ENCODE data around the gene PAMR1. TPM values are rescaled to one million over a fixed set of nuclear protein-coding genes. Genes with fewer than 3 reads are reported as not detected.

The PAMR1 gene
- total and polyA plus RNA-seq, 10 of the 15 experiments (the other 5 are each of a cell fraction or from before 2014, with no cell fraction given), result 0.04 TPM; not detected in 9

DNA sequence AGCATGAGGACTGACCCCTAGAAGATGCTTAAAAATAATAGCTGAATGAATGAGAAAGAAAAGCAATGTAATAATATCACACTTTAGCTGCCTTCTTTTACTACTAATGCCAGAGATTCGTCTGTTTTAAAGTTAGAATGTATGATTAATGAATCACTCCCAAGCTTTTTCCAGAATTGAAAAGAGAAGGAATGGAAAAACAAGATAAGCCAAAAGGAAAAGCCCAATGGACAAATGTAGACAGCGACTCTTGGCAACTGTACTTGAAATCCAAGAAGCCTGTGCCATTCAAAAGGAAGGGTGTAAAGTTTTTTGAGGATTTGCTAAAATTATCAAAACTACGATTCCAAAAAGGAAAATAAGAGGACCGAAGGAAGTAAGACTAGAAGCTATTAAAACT lies 40.8 kb upstream of the PAMR1 start (continued):
- TF ChIP-seq WRNIP1 (IDR thresholded peaks at IDR 0.05; ENCODE audit: borderline replicate concordance, low read depth, low read length) (no peak), FOXM1 (IDR thresholded peaks at IDR 0.05; ENCODE audit: low read depth, low read length) (no peak), BCL11A (IDR thresholded peaks at IDR 0.05; ENCODE audit: low read depth, low read length) (no peak), FOXK2 (IDR thresholded peaks at IDR 0.05) (no peak), POLR2AphosphoS2 (IDR thresholded peaks at IDR 0.05; ENCODE audit: low read depth, low read length) (no peak), DPF2 (IDR thresholded peaks at IDR 0.05) (no peak), NR2C1 (IDR thresholded peaks at IDR 0.05) (no peak), CEBPB (IDR thresholded peaks at IDR 0.05; ENCODE audit: borderline replicate concordance in 1 of 2, low read depth in 2 of 2, low read length in 2 of 2) (no peak), ETV6 (conservative IDR thresholded peaks at IDR 0.05 in 1 of 2, IDR thresholded peaks at IDR 0.05 in 1 of 2; ENCODE audit: borderline replicate concordance in 1 of 2, low read depth in 1 of 2) (no peak), ASH2L (IDR thresholded peaks at IDR 0.05; ENCODE audit: borderline replicate concordance, low read depth) (no peak)
- TF ChIP-seq, protein P1, sequence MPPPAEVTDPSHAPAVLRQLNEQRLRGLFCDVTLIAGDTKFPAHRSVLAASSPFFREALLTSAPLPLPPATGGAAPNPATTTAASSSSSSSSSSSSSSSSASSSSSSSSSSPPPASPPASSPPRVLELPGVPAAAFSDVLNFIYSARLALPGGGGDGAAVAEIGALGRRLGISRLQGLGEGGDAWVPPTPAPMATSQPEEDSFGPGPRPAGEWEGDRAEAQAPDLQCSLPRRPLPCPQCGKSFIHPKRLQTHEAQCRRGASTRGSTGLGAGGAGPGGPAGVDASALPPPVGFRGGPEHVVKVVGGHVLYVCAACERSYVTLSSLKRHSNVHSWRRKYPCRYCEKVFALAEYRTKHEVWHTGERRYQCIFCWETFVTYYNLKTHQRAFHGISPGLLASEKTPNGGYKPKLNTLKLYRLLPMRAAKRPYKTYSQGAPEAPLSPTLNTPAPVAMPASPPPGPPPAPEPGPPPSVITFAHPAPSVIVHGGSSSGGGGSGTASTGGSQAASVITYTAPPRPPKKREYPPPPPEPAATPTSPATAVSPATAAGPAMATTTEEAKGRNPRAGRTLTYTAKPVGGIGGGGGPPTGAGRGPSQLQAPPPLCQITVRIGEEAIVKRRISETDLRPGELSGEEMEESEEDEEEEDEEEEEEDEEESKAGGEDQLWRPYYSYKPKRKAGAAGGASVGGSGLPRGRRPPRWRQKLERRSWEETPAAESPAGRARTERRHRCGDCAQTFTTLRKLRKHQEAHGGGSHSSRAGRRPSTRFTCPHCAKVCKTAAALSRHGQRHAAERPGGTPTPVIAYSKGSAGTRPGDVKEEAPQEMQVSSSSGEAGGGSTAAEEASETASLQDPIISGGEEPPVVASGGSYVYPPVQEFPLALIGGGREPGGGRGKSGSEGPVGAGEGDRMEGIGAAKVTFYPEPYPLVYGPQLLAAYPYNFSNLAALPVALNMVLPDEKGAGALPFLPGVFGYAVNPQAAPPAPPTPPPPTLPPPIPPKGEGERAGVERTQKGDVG (CRISPR knock-in tag; IDR thresholded peaks at IDR 0.05), result no peak
- TF ChIP-seq, protein P2, sequence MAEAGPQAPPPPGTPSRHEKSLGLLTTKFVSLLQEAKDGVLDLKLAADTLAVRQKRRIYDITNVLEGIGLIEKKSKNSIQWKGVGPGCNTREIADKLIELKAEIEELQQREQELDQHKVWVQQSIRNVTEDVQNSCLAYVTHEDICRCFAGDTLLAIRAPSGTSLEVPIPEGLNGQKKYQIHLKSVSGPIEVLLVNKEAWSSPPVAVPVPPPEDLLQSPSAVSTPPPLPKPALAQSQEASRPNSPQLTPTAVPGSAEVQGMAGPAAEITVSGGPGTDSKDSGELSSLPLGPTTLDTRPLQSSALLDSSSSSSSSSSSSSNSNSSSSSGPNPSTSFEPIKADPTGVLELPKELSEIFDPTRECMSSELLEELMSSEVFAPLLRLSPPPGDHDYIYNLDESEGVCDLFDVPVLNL (IDR thresholded peaks at IDR 0.05; ENCODE audit: low read depth, low read length), result no peak
- TF ChIP-seq, protein P3, sequence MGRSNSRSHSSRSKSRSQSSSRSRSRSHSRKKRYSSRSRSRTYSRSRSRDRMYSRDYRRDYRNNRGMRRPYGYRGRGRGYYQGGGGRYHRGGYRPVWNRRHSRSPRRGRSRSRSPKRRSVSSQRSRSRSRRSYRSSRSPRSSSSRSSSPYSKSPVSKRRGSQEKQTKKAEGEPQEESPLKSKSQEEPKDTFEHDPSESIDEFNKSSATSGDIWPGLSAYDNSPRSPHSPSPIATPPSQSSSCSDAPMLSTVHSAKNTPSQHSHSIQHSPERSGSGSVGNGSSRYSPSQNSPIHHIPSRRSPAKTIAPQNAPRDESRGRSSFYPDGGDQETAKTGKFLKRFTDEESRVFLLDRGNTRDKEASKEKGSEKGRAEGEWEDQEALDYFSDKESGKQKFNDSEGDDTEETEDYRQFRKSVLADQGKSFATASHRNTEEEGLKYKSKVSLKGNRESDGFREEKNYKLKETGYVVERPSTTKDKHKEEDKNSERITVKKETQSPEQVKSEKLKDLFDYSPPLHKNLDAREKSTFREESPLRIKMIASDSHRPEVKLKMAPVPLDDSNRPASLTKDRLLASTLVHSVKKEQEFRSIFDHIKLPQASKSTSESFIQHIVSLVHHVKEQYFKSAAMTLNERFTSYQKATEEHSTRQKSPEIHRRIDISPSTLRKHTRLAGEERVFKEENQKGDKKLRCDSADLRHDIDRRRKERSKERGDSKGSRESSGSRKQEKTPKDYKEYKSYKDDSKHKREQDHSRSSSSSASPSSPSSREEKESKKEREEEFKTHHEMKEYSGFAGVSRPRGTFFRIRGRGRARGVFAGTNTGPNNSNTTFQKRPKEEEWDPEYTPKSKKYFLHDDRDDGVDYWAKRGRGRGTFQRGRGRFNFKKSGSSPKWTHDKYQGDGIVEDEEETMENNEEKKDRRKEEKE (IDR thresholded peaks at IDR 0.05), result no peak
- TF ChIP-seq, protein P4, sequence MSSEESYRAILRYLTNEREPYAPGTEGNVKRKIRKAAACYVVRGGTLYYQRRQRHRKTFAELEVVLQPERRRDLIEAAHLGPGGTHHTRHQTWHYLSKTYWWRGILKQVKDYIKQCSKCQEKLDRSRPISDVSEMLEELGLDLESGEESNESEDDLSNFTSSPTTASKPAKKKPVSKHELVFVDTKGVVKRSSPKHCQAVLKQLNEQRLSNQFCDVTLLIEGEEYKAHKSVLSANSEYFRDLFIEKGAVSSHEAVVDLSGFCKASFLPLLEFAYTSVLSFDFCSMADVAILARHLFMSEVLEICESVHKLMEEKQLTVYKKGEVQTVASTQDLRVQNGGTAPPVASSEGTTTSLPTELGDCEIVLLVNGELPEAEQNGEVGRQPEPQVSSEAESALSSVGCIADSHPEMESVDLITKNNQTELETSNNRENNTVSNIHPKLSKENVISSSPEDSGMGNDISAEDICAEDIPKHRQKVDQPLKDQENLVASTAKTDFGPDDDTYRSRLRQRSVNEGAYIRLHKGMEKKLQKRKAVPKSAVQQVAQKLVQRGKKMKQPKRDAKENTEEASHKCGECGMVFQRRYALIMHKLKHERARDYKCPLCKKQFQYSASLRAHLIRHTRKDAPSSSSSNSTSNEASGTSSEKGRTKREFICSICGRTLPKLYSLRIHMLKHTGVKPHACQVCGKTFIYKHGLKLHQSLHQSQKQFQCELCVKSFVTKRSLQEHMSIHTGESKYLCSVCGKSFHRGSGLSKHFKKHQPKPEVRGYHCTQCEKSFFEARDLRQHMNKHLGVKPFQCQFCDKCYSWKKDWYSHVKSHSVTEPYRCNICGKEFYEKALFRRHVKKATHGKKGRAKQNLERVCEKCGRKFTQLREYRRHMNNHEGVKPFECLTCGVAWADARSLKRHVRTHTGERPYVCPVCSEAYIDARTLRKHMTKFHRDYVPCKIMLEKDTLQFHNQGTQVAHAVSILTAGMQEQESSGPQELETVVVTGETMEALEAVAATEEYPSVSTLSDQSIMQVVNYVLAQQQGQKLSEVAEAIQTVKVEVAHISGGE (CRISPR knock-in tag; IDR thresholded peaks at IDR 0.05), result no peak
- TF ChIP-seq, protein P5, sequence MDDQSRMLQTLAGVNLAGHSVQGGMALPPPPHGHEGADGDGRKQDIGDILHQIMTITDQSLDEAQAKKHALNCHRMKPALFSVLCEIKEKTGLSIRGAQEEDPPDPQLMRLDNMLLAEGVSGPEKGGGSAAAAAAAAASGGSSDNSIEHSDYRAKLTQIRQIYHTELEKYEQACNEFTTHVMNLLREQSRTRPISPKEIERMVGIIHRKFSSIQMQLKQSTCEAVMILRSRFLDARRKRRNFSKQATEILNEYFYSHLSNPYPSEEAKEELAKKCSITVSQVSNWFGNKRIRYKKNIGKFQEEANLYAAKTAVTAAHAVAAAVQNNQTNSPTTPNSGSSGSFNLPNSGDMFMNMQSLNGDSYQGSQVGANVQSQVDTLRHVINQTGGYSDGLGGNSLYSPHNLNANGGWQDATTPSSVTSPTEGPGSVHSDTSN (IDR thresholded peaks at IDR 0.05; ENCODE audit: insufficient replicate concordance, low read depth, low read length), result no peak
